Right atrium auricular region (tissue), 2 donors: ENCODE results near the gene MAP2K5. TPM values are rescaled to one million over a fixed set of nuclear protein-coding genes. Genes with fewer than 3 reads are reported as not detected.

Experiments
- DNase-seq: peaks from one replicate; pipeline ENCODE4 v3.0.0-alpha.2; 2019; ENCODE audit warnings: low spot score
- H3K27ac ChIP-seq, 2 donors: fragments of 200-600 bp; sonication (generic); 1 replicate in 1 of 2; 2 replicates in 1 of 2; pipeline ENCODE4 v1.5.1; 2016 to 2019
- H3K27me3 ChIP-seq, 2 donors: fragments of 200-600 bp; sonication (generic); one replicate each; pipeline versions ENCODE4 v1.5.1 to v1.6.0; 2017 to 2019
- H3K36me3 ChIP-seq: fragments of 200-600 bp; sonication (generic); one replicate; pipeline ENCODE4 v1.5.1; 2016
- H3K4me1 ChIP-seq, 2 donors: fragments of 200-600 bp; sonication (generic); one replicate each; pipeline versions ENCODE4 v1.5.1 to v1.6.0; 2017 to 2019
- H3K4me3 ChIP-seq, 2 donors: fragments of 200-600 bp; sonication (generic); 1 replicate in 1 of 2; 2 replicates in 1 of 2; pipeline ENCODE4 v1.5.1; 2017 to 2019; ENCODE audit warnings: mild to moderate bottlenecking in 1 of 2, moderate library complexity in 1 of 2
- H3K9me3 ChIP-seq, 2 donors: fragments of 200-600 bp; sonication (generic); one replicate each; pipeline ENCODE4 v1.5.1; 2019
- CTCF ChIP-seq, 2 donors: fragments of 200-600 bp; sonication (generic); IDR thresholded peaks; one replicate each; pipeline ENCODE4 v1.5.1; 2019; ENCODE audit warnings: antibody characterized with exemption in 2 of 2
- total RNA-seq, 2 donors: library from RNA; depleted of rRNA; stranded (reverse); fragments of >200 nt; gene quantifications; one replicate each; pipeline ENCODE4 v1.1.0, GENCODE V29; 2016

The MAP2K5 gene
- total RNA-seq, 2 donors from 2014 or later, result 5.8 to 6.7 TPM

GRCh38 chr15:67788986-67789385, 246.5 kb downstream of the MAP2K5 start:
- Histone ChIP-seq H3K4me1 (no peaks in the 10 kb centered on the region), H3K36me3 (no peaks in the 10 kb centered on the region), H3K27me3 (no peaks in the 10 kb centered on the region), H3K9me3 (no peaks in the 10 kb centered on the region), H3K27ac (no peak overlapping the region), H3K4me3 (no peak overlapping the region)
- DNase-seq, result no peak
- TF ChIP-seq CTCF (IDR thresholded peaks at IDR 0.05), result no peak

- Histone ChIP-seq H3K4me1 (no peaks in the 10 kb centered on the region), H3K27ac (no peak overlapping the region), H3K36me3 (no peaks in the 10 kb centered on the region), H3K27me3 (no peaks in the 10 kb centered on the region), H3K4me3 (no peak overlapping the region), H3K9me3 (peaks cover 0 to 12% of the 10 kb centered on the region in 2 donors)
- no peak for DNase-seq
- TF ChIP-seq CTCF (IDR thresholded peaks at IDR 0.05), result no peak
These were observed 248.3 kb downstream of the MAP2K5 start for GRCh38 chr15:67790610-67791319.

GRCh38 chr15:67792250-67792942, 249.9 kb downstream of the MAP2K5 start:
- no peak for DNase-seq
- Histone ChIP-seq H3K36me3 (no peaks in the 10 kb centered on the region), H3K4me3 (no peak overlapping the region), H3K27me3 (no peaks in the 10 kb centered on the region), H3K4me1 (no peaks in the 10 kb centered on the region), H3K9me3 (peaks cover 0 to 12% of the 10 kb centered on the region in 2 donors), H3K27ac (no peak overlapping the region)
- no peak for TF ChIP-seq CTCF (IDR thresholded peaks at IDR 0.05)

- H3K36me3 ChIP-seq, result no peaks in the 10 kb centered on the region
- no peak for TF ChIP-seq CTCF (IDR thresholded peaks at IDR 0.05)
- H3K27me3 ChIP-seq, result no peaks in the 10 kb centered on the region
- peaks cover 0 to 12% of the 10 kb centered on the region in 2 donors for H3K9me3 ChIP-seq
- peak; percentile 7 for DNase-seq
- no peaks in the 10 kb centered on the region for H3K4me1 ChIP-seq
- no peak overlapping the region for H3K27ac ChIP-seq
- no peak overlapping the region for H3K4me3 ChIP-seq
These were observed 252.5 kb downstream of the MAP2K5 start for GRCh38 chr15:67794832-67795574.

- no peaks in the 10 kb centered on the region for H3K27me3 ChIP-seq
- DNase-seq, result peak; percentile 38
- peaks cover 0 to 12% of the 10 kb centered on the region in 2 donors for H3K9me3 ChIP-seq
- H3K4me1 ChIP-seq, result no peaks in the 10 kb centered on the region
- TF ChIP-seq CTCF (IDR thresholded peaks at IDR 0.05), result no peak
- H3K27ac ChIP-seq, result no peak overlapping the region
- no peak overlapping the region for H3K4me3 ChIP-seq
- H3K36me3 ChIP-seq, result no peaks in the 10 kb centered on the region
These were observed 254.0 kb downstream of the MAP2K5 start for GRCh38 chr15:67796196-67797127.
